Natural killer cell (primary cell): Measurements from ENCODE around the gene LRP6. TPM values are rescaled to one million over a fixed set of nuclear protein-coding genes. Genes with fewer than 3 reads are reported as not detected.

ENCODE experiments used
- ATAC-seq, 3 donors: fragments of 150-1000 bp in 2 of 3; fragments of 200-7000 bp in 1 of 3; cut with Tn5 transposase; 1 replicate in 1 of 3; 2 replicates in 2 of 3; pipeline ENCODE4 v1.10.0; 2021; ENCODE audit warnings: mild to moderate bottlenecking in 2 of 3, moderate library complexity in 2 of 3
- DNase-seq, 2 donors: peaks; one replicate each; pipeline versions ENCODE4 v3.0.0 to v3.0.0-alpha.2; 2013 to 2021; ENCODE audit warnings: mixed read lengths in 1 of 2
- H3K27ac ChIP-seq: one replicate; pipeline ENCODE4 v1.5.1; 2013; ENCODE audit warnings: mild to moderate bottlenecking, low read length
- H3K27me3 ChIP-seq: one replicate; pipeline ENCODE4 v1.6.1; 2013; ENCODE audit warnings: low read length; ENCODE audit not compliant: control insufficient read depth, insufficient read depth
- H3K36me3 ChIP-seq: one replicate; pipeline ENCODE4 v1.6.1; 2013; ENCODE audit warnings: low read length; ENCODE audit not compliant: control insufficient read depth, insufficient read depth
- H3K4me1 ChIP-seq: one replicate; pipeline ENCODE4 v1.6.1; 2013; ENCODE audit warnings: low read length; ENCODE audit not compliant: control insufficient read depth, insufficient read depth
- H3K4me3 ChIP-seq: one replicate; pipeline ENCODE4 v1.5.1; 2013; ENCODE audit warnings: low read length
- H3K9me3 ChIP-seq: one replicate; pipeline ENCODE4 v1.6.1; 2013; ENCODE audit warnings: low read length; ENCODE audit not compliant: control insufficient read depth, insufficient read depth
- H3K27ac Mint-ChIP-seq, 2 donors: one replicate each; pipeline ENCODE4 v1.8.0; 2022; ENCODE audit warnings: mild to moderate bottlenecking in 2 of 2, mixed read lengths in 2 of 2, moderate library complexity in 1 of 2
- H3K27me3 Mint-ChIP-seq, 2 donors: one replicate each; pipeline ENCODE4 v1.8.0; 2022; ENCODE audit warnings: low read depth in 2 of 2, mixed read lengths in 2 of 2
- H3K36me3 Mint-ChIP-seq: one replicate; pipeline ENCODE4 v1.8.0; 2022; ENCODE audit warnings: mixed read lengths
- H3K4me1 Mint-ChIP-seq, 2 donors: one replicate each; pipeline ENCODE4 v1.8.0; 2022; ENCODE audit warnings: mixed read lengths in 2 of 2
- H3K4me3 Mint-ChIP-seq: one replicate; pipeline ENCODE4 v1.8.0; 2022; ENCODE audit warnings: mild to moderate bottlenecking, moderate library complexity, mixed read lengths
- H3K9me3 Mint-ChIP-seq, 2 donors: one replicate each; pipeline ENCODE4 v1.8.0; 2022; ENCODE audit warnings: mixed read lengths in 2 of 2
- CTCF ChIP-seq: fragments of 200-600 bp; IDR thresholded peaks from one replicate; pipeline ENCODE4 v1.8.0; 2022; ENCODE audit warnings: antibody characterized with exemption
- WGBS: methylation state at CpG from one replicate; pipeline ENCODE4 v1.1.7; 2013; ENCODE audit warnings: missing lambda C conversion rate; ENCODE audit not compliant: insufficient coverage; 5-methylcytosine and 5-hydroxymethylcytosine counted together
- intact Hi-C: fragments of 100-400 bp; cut with micrococcal nuclease; formaldehyde crosslinking; loops from one replicate; pipeline ENCODE4 v1.14.2; 2022
- total RNA-seq, 4 donors: library from RNA; stranded (reverse); fragments of 120-200 nt in 1 of 4; gene quantifications; one replicate each; pipeline versions ENCODE4 v1.2.3 to v1.2.4, GENCODE V29; 2013 to 2022

LRP6 gene
- total RNA-seq, 3 donors from 2014 or later (not counting 1 experiment from before 2014, with no cell fraction given), result 0.05 to 0.33 TPM; not detected in 1

DNA sequence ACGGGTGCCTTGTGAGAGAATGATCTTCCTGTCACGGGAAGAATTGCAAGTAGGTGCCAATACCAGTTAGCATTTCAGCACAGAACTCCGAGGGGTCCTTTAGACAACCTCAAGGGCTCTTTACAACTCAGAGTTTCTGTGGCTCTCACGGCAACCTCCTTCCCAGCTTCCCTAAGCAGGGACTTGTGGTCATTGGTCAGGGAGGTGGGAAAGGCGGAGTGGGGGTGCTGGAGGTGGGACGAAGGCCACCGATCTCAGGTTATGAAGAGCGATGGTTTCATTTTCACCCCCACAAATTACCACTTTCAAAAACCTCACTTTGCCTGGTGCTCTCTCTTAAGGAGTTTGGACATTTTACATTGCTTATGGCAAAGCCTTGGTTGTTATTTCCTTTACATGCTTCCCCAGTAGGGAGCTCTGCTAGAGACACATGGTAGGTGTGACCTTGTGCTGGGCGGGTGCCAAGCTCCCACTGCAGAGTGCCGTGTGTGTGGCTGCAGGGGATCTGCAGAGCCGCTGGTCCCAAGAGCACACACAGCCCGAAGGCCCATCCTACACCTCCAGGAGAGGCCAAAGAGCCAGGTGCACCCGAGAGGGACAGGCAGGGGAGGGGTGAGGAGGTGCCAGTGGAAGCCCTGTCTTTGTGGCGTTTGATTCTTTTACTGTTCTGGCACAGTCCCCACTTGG is 174.7 kb downstream of the LRP6 start:
- Mint-ChIP-seq H3K9me3 (no peaks in the 10 kb centered on the region), H3K27me3 (peaks cover 18 to 44% of the 10 kb centered on the region in 2 donors), H3K4me3 (no peak overlapping the region), H3K4me1 (no peaks in the 10 kb centered on the region), H3K27ac (no peak overlapping the region), H3K36me3 (no peaks in the 10 kb centered on the region)
- H3K9me3 ChIP-seq, result no peaks in the 10 kb centered on the region
- no peaks in the 10 kb centered on the region for H3K27me3 ChIP-seq
- no peak overlapping the region for H3K4me3 ChIP-seq
- H3K4me1 ChIP-seq, result no peaks in the 10 kb centered on the region
- no peak overlapping the region for H3K27ac ChIP-seq
- no peak for TF ChIP-seq CTCF
- intact Hi-C loops, result no loop called here
- DNase-seq (no peak), ATAC-seq (no peak)
- no peaks in the 10 kb centered on the region for H3K36me3 ChIP-seq
- 86% methylated on average over 12 of the region's 14 CpGs for WGBS

- H3K4me3 ChIP-seq, result no peak overlapping the region
- H3K4me1 Mint-ChIP-seq, result no peaks in the 10 kb centered on the region
- no peaks in the 10 kb centered on the region for H3K27me3 ChIP-seq
- H3K27ac Mint-ChIP-seq, result no peak overlapping the region
- H3K9me3 Mint-ChIP-seq, result no peaks in the 10 kb centered on the region
- H3K27me3 Mint-ChIP-seq, result peaks cover 17 to 50% of the 10 kb centered on the region in 2 donors
- H3K9me3 ChIP-seq, result no peaks in the 10 kb centered on the region
- H3K4me1 ChIP-seq, result no peaks in the 10 kb centered on the region
- 85% methylated on average over 3 of the region's 3 CpGs for WGBS
- H3K36me3 Mint-ChIP-seq, result no peaks in the 10 kb centered on the region
- H3K36me3 ChIP-seq, result no peaks in the 10 kb centered on the region
- intact Hi-C loops, result no loop called here
- TF ChIP-seq CTCF, result no peak
- no peak overlapping the region for H3K27ac ChIP-seq
- ATAC-seq, result no peak
- H3K4me3 Mint-ChIP-seq, result no peak overlapping the region
- DNase-seq, result no peak
Observed at GRCh38 chr12:12091071-12091470, 175.8 kb downstream of the LRP6 start.

GRCh38 chr12:12088761-12089160 is 178.1 kb downstream of the LRP6 start:
- Histone ChIP-seq H3K27ac (no peak overlapping the region), H3K4me1 (no peaks in the 10 kb centered on the region), H3K36me3 (no peaks in the 10 kb centered on the region), H3K27me3 (no peaks in the 10 kb centered on the region), H3K4me3 (no peak overlapping the region), H3K9me3 (no peaks in the 10 kb centered on the region)
- Mint-ChIP-seq H3K27me3 (peaks cover 17 to 34% of the 10 kb centered on the region in 2 donors), H3K4me1 (no peaks in the 10 kb centered on the region), H3K36me3 (no peaks in the 10 kb centered on the region), H3K4me3 (no peak overlapping the region), H3K9me3 (no peaks in the 10 kb centered on the region), H3K27ac (no peak overlapping the region)
- WGBS, result 93% methylated on average over 8 of the region's 9 CpGs
- no peak for ATAC-seq
- TF ChIP-seq CTCF, result no peak
- DNase-seq, result no peak
- intact Hi-C loops, result loop anchor here (10.0 kb wide), 1 partner anchor 246 kb away; no protein-coding TSS in a partner anchor

- no peaks in the 10 kb centered on the region for H3K36me3 ChIP-seq
- Mint-ChIP-seq H3K9me3 (no peaks in the 10 kb centered on the region), H3K27ac (no peak overlapping the region), H3K4me3 (no peak overlapping the region), H3K4me1 (no peaks in the 10 kb centered on the region), H3K36me3 (no peaks in the 10 kb centered on the region), H3K27me3 (peaks cover 17 to 34% of the 10 kb centered on the region in 2 donors)
- WGBS, result 95% methylated on average over 10 of the region's 10 CpGs
- intact Hi-C loops, result loop anchor here (10.0 kb wide), 1 partner anchor 247 kb away; no protein-coding TSS in a partner anchor
- H3K4me1 ChIP-seq, result no peaks in the 10 kb centered on the region
- no peaks in the 10 kb centered on the region for H3K27me3 ChIP-seq
- H3K4me3 ChIP-seq, result no peak overlapping the region
- H3K27ac ChIP-seq, result no peak overlapping the region
- H3K9me3 ChIP-seq, result no peaks in the 10 kb centered on the region
- DNase-seq (no peak), ATAC-seq (no peak)
- TF ChIP-seq CTCF, result no peak
Observed at GRCh38 chr12:12088147-12088546, 178.7 kb downstream of the LRP6 start.
